HepG2 (cell line): ENCODE measurements around the gene AMBRA1. TPM values are rescaled to one million over a fixed set of nuclear protein-coding genes. Genes with fewer than 3 reads are reported as not detected.
"Not testable (repeated sequence)": the region's sequence is repeated elsewhere in the genome, so short reads cannot be mapped to it uniquely, and the experiment has no call there.

ENCODE experiments used
- ATAC-seq: fragments of 200-7000 bp; cut with Tn5 transposase; 3 replicates; pipeline ENCODE4 v1.9.1; 2020; ENCODE audit warnings: mild to moderate bottlenecking, moderate library complexity
- BruUV-seq: library from RNA; stranded (reverse); fragments of 400-500 nt; replicated peaks from 2 replicates; lab custom pipeline; 2021; lab: Mats Ljungman, UMichigan
- CTCF ChIA-PET: fragments of 300-600 bp; formaldehyde crosslinking; extraction: SDS; loops from one replicate; lab custom pipeline; 2021; ENCODE audit warnings: low total read pairs, inconsistent platforms, low intra/inter-chr PET ratio; lab: Yijun Ruan, JAX
- POLR2A ChIA-PET: fragments of 350-600 bp; sonication (Branson Sonifier 250); formaldehyde crosslinking; loops from one replicate; lab custom pipeline; 2020; ENCODE audit warnings: antibody characterized with exemption, inconsistent platforms; lab: Yijun Ruan, JAX
- DNase-seq: peaks from one replicate; pipeline ENCODE4 v3.0.0-alpha.2; 2015; ENCODE audit warnings: low spot score
- FAIRE-seq: peaks from 3 replicates; lab custom pipeline; 2011; peaks lifted over from hg19 to GRCh38; lab: Jason Lieb, UNC
- H2AFZ ChIP-seq: one replicate; pipeline ENCODE4 v1.6.1; 2011; ENCODE audit warnings: low read length, inconsistent platforms
- H3K27ac ChIP-seq: fragments of 300-600 bp; 3 replicates; pipeline ENCODE4 v1.8.0; 2011; ENCODE audit warnings: mixed run types, mild to moderate bottlenecking, mixed read lengths, low read length, inconsistent platforms; ENCODE audit not compliant: insufficient read depth; ENCODE audit errors: extremely low read length
- H3K27me3 ChIP-seq, 2 experiments: fragments of 200-600 bp in 1 of 2; 2 replicates in 1 of 2; 3 replicates in 1 of 2; pipeline versions ENCODE4 v1.6.0 to v1.8.0; 2011; ENCODE audit warnings: low read length in 2 of 2, mild to moderate bottlenecking in 2 of 2, moderate library complexity in 2 of 2, inconsistent platforms in 1 of 2; ENCODE audit not compliant: insufficient read depth in 2 of 2, control insufficient read depth in 1 of 2
- H3K36me3 ChIP-seq, 2 experiments: fragments of 200-600 bp in 1 of 2; replicated peaks in 1 of 2; 2 replicates in 1 of 2; 3 replicates in 1 of 2; pipeline versions ENCODE4 v1.5.1 to v1.8.0; 2011; ENCODE audit warnings: low read length in 2 of 2, inconsistent platforms in 1 of 2; ENCODE audit not compliant: insufficient read depth in 2 of 2, control insufficient read depth in 1 of 2
- H3K4me1 ChIP-seq: 2 replicates; pipeline ENCODE4 v1.5.1; 2012; ENCODE audit warnings: low read length, inconsistent platforms; ENCODE audit not compliant: insufficient read depth
- H3K4me2 ChIP-seq: 2 replicates; pipeline ENCODE4 v1.6.0; 2011; ENCODE audit warnings: low read depth, low read length, inconsistent platforms
- H3K4me3 ChIP-seq, 3 experiments: fragments of 200-600 bp in 1 of 3; sonication (generic), shearing (Covaris generic) in 1 of 3; replicated peaks in 1 of 3; 2 replicates each; pipeline ENCODE4 v1.5.1; 2011 to 2016; ENCODE audit warnings: low read length in 3 of 3, inconsistent platforms in 2 of 3, low read depth in 2 of 3, mild to moderate bottlenecking in 2 of 3, control low read depth in 1 of 3, mixed read lengths in 1 of 3; ENCODE audit not compliant: insufficient read depth in 1 of 3
- H3K79me2 ChIP-seq: one replicate; pipeline ENCODE4 v1.6.1; 2011; ENCODE audit warnings: low read length, inconsistent platforms; ENCODE audit not compliant: insufficient read depth
- H3K9ac ChIP-seq: 2 replicates; pipeline ENCODE4 v1.6.0; 2011; ENCODE audit warnings: mild to moderate bottlenecking, low read depth, low read length, inconsistent platforms; ENCODE audit not compliant: insufficient read depth
- H3K9me3 ChIP-seq: 2 replicates; pipeline ENCODE4 v1.5.1; 2012; ENCODE audit warnings: mild to moderate bottlenecking, low read length
- H4K20me1 ChIP-seq: 2 replicates; pipeline ENCODE4 v1.6.0; 2011; ENCODE audit warnings: inconsistent platforms, mild to moderate bottlenecking, low read length, moderate library complexity; ENCODE audit not compliant: insufficient read depth
- ATF5 ChIP-seq: sonication (generic); formaldehyde crosslinking; IDR thresholded peaks from 2 replicates; pipeline ENCODE4 v1.4.0; 2020; ENCODE audit warnings: mild to moderate bottlenecking, low read depth, missing genetic modification reagents
- CEBPB ChIP-seq: IDR thresholded peaks from 2 replicates; pipeline ENCODE4 v1.6.1; 2011; ENCODE audit warnings: low read depth, low read length, improper control_type of control experiment, borderline replicate concordance
- CENPT ChIP-seq: sonication (generic); formaldehyde crosslinking; IDR thresholded peaks from 2 replicates; pipeline ENCODE4 v1.8.0; 2022; ENCODE audit warnings: low read depth, mild to moderate bottlenecking, moderate library complexity, missing genetic modification reagents
- EZH2 ChIP-seq: conservative IDR thresholded peaks from 2 replicates; pipeline ENCODE4 v1.6.1; 2012; ENCODE audit warnings: mild to moderate bottlenecking, low read depth, low read length, moderate library complexity
- NCOA2 ChIP-seq: sonication (generic); formaldehyde crosslinking; IDR thresholded peaks from 2 replicates; pipeline ENCODE4 v1.8.0; 2022; ENCODE audit warnings: inconsistent platforms
- NFYC ChIP-seq: IDR thresholded peaks from 2 replicates; pipeline ENCODE4 v1.6.1; 2016; ENCODE audit warnings: missing genetic modification reagents, missing compliant biosample characterization
- SCMH1 ChIP-seq: sonication (generic); formaldehyde crosslinking; IDR thresholded peaks from 2 replicates; pipeline ENCODE4 v1.9.0; 2021; ENCODE audit warnings: missing genetic modification reagents, mild to moderate bottlenecking, borderline replicate concordance
- THRA ChIP-seq: sonication (generic); formaldehyde crosslinking; IDR thresholded peaks from 2 replicates; pipeline ENCODE4 v1.4.0; 2020; ENCODE audit warnings: missing genetic modification reagents, borderline replicate concordance
- USF2 ChIP-seq, 2 experiments: sonication (generic) in 1 of 2; formaldehyde crosslinking in 1 of 2; IDR thresholded peaks; 2 replicates each; pipeline versions ENCODE4 v1.5.1 to v1.6.1; 2011 to 2020; ENCODE audit warnings: borderline replicate concordance in 1 of 2, low read depth in 1 of 2, low read length in 1 of 2, mild to moderate bottlenecking in 1 of 2, missing genetic modification reagents in 1 of 2, moderate library complexity in 1 of 2
- ZFP37 ChIP-seq: sonication (generic); formaldehyde crosslinking; IDR thresholded peaks from 2 replicates; pipeline ENCODE4 v1.4.0; 2020; ENCODE audit warnings: missing genetic modification reagents, borderline replicate concordance
- ZNF326 ChIP-seq: sonication (generic); formaldehyde crosslinking; IDR thresholded peaks from 2 replicates; pipeline ENCODE4 v1.4.0; 2020; ENCODE audit warnings: missing genetic modification reagents, borderline replicate concordance
- WGBS: methylation state at CpG from one replicate; pipeline ENCODE4 v1.1.6; 2017; ENCODE audit warnings: low lambda C conversion rate; 5-methylcytosine and 5-hydroxymethylcytosine counted together
- in situ Hi-C: cut with HindIII; loops from 2 replicates; pipeline ENCODE4 v1.10.0; 2017; ENCODE audit warnings: low pct_unique_long_range_greater_than_20kb; ENCODE audit not compliant: extremely low pct_ligation_motif_present
- intact Hi-C: fragments of 100-400 bp; cut with micrococcal nuclease; formaldehyde crosslinking; loops from one replicate; pipeline ENCODE4 v1.10.0; 2022; ENCODE audit not compliant: unreplicated experiment
- polyA plus RNA-seq, 8 experiments: library from polyadenylated mRNA; depleted of rRNA in 3 of 8; stranded (reverse) in 7 of 8; unstranded in 1 of 8; fragments of >200 nt; fragmentation: Illumina TruSeq in 4 of 8; extraction: Trizol in 4 of 8; gene quantifications; 2 replicates each; pipeline versions ENCODE4 v1.2.1 to v1.2.3, GENCODE V29; 2011 to 2016; ENCODE audit warnings: low read depth in 4 of 8, missing spikeins in 1 of 8, mixed read lengths in 1 of 8; ENCODE audit not compliant: insufficient read depth in 1 of 8
- total RNA-seq, 5 experiments: library from RNA; depleted of rRNA; stranded (reverse); fragments of >200 nt; fragmentation: Illumina TruSeq; extraction: Trizol; gene quantifications; 2 replicates each; pipeline ENCODE4 v1.2.3, GENCODE V29; 2016; ENCODE audit warnings: low read depth in 1 of 5

The AMBRA1 gene
- total and polyA plus RNA-seq, 2 of the 13 experiments (the other 11 are each of a cell fraction or from before 2014, with no cell fraction given), result 15.7 to 26.0 TPM

GRCh38 chr11:46373787-46374740 is 219.8 kb downstream of the AMBRA1 start:
- H3K4me1 ChIP-seq, result peaks cover 14% of the 10 kb centered on the region
- H3K4me3 ChIP-seq, result no peak overlapping the region
- no peaks in the 10 kb centered on the region for H3K9me3 ChIP-seq
- WGBS, result 95% methylated on average over 23 of the region's 30 CpGs
- no peaks in the 10 kb centered on the region for H4K20me1 ChIP-seq
- POLR2A ChIA-PET, result no interaction called here
- in situ Hi-C loops, result no loop called here
- no TSS peak for BruUV-seq
- CTCF ChIA-PET, result no interaction called here
- intact Hi-C loops, result no loop called here
- no peaks in the 10 kb centered on the region for H3K79me2 ChIP-seq
- no peak overlapping the region for H3K9ac ChIP-seq
- peaks cover 1 to 4% of the 10 kb centered on the region in 2 experiments; a peak in 1 of 5 replicates for H3K36me3 ChIP-seq
- H2AFZ ChIP-seq, result no peak overlapping the region
- H3K27me3 ChIP-seq, result no peaks in the 10 kb centered on the region
- H3K27ac ChIP-seq, result no peak overlapping the region
- ATAC-seq, result no peak
- TF ChIP-seq USF2 (IDR thresholded peaks at IDR 0.05; ENCODE audit: low read depth, low read length) (no peak), USF2 (CRISPR knock-in tag; IDR thresholded peaks at IDR 0.05; ENCODE audit: borderline replicate concordance) (no peak), ZNF326 (no peak), EZH2 (no peak), CEBPB (no peak), THRA (CRISPR knock-in tag) (no peak), ATF5 (CRISPR knock-in tag) (no peak), NFYC (CRISPR knock-in tag) (no peak), CENPT (no peak), NCOA2 (CRISPR knock-in tag) (no peak), ZFP37 (CRISPR knock-in tag) (no peak), SCMH1 (no peak)
- H3K4me2 ChIP-seq, result no peak overlapping the region
- no peak for DNase-seq
- no peak for FAIRE-seq

- H3K4me2 ChIP-seq, H3K27me3 ChIP-seq, H3K4me3 ChIP-seq, in situ Hi-C loops, H3K9me3 ChIP-seq, intact Hi-C loops, CTCF ChIA-PET, H3K79me2 ChIP-seq, POLR2A ChIA-PET, H2AFZ ChIP-seq, H3K9ac ChIP-seq, BruUV-seq, DNase-seq, FAIRE-seq, H3K27ac ChIP-seq, ATAC-seq, H4K20me1 ChIP-seq: not testable (repeated sequence)
- Histone ChIP-seq H3K36me3 (peaks cover 1 to 14% of the 10 kb centered on the region in 2 experiments; a peak in 2 of 5 replicates), H3K4me1 (peaks cover 15% of the 10 kb centered on the region)
- 100% methylated on average over 3 of the region's 15 CpGs for WGBS
Measured at GRCh38 chr11:46372501-46372900, 221.3 kb downstream of the AMBRA1 start.
